Skeletal muscle satellite cell (primary cell): Measurements from ENCODE around the gene BLM.

ENCODE experiments used
- H3K27me3 ChIP-seq: 2 replicates; pipeline ENCODE4 v1.7.0; 2013; ENCODE audit warnings: low read length; ENCODE audit not compliant: control insufficient read depth, insufficient read depth
- H3K36me3 ChIP-seq: 2 replicates; pipeline ENCODE4 v1.7.0; 2013; ENCODE audit warnings: mild to moderate bottlenecking, control low read depth, low read length; ENCODE audit not compliant: insufficient read depth
- H3K4me1 ChIP-seq: 2 replicates; pipeline ENCODE4 v1.7.0; 2013; ENCODE audit warnings: low read length; ENCODE audit not compliant: control insufficient read depth, insufficient read depth
- H3K4me2 ChIP-seq: 2 replicates; pipeline ENCODE4 v1.7.0; 2013; ENCODE audit warnings: mild to moderate bottlenecking, low read length
- H3K4me3 ChIP-seq: 2 replicates; pipeline ENCODE4 v1.7.0; 2013; ENCODE audit warnings: low read length
- H3K9ac ChIP-seq: 2 replicates; pipeline ENCODE4 v1.7.0; 2013; ENCODE audit warnings: mild to moderate bottlenecking, low read depth, low read length, moderate library complexity
- H3K9me3 ChIP-seq: replicated peaks from 2 replicates; pipeline ENCODE4 v1.7.0; 2013; ENCODE audit warnings: mild to moderate bottlenecking, control low read depth, low read length

The BLM gene

GRCh38 chr15:90765966-90766365 is 48.8 kb downstream of the BLM start:
- H3K4me2 ChIP-seq = no peak overlapping the region
- H3K4me3 ChIP-seq = no peak overlapping the region
- H3K9ac ChIP-seq = no peak overlapping the region
- peaks cover 12% of the 10 kb centered on the region for H3K4me1 ChIP-seq
- H3K36me3 ChIP-seq = no peaks in the 10 kb centered on the region
- no peaks in the 10 kb centered on the region for H3K27me3 ChIP-seq
- H3K9me3 ChIP-seq = no peaks in the 10 kb centered on the region

GRCh38 chr15:90769375-90769774 is 52.2 kb downstream of the BLM start:
- no peak overlapping the region for H3K4me2 ChIP-seq
- H3K9ac ChIP-seq = no peak overlapping the region
- no peaks in the 10 kb centered on the region for H3K27me3 ChIP-seq
- no peaks in the 10 kb centered on the region for H3K36me3 ChIP-seq
- H3K9me3 ChIP-seq = no peaks in the 10 kb centered on the region
- H3K4me3 ChIP-seq = no peak overlapping the region
- no peaks in the 10 kb centered on the region for H3K4me1 ChIP-seq

GRCh38 chr15:90773485-90773884 is 56.3 kb downstream of the BLM start:
- H3K4me1 ChIP-seq = peaks cover 12% of the 10 kb centered on the region

GRCh38 chr15:90774731-90775514 is 57.8 kb downstream of the BLM start:
- Histone ChIP-seq H3K4me2 (no peak overlapping the region), H3K27me3 (no peaks in the 10 kb centered on the region), H3K4me3 (no peak overlapping the region), H3K9ac (no peak overlapping the region), H3K4me1 (peaks cover 12% of the 10 kb centered on the region), H3K36me3 (no peaks in the 10 kb centered on the region), H3K9me3 (no peaks in the 10 kb centered on the region)

More at GRCh38 chr15:90773485-90773884, 56.3 kb downstream of the BLM start:
- Histone ChIP-seq H3K4me2 (no peak overlapping the region), H3K4me3 (no peak overlapping the region), H3K36me3 (no peaks in the 10 kb centered on the region), H3K9me3 (no peaks in the 10 kb centered on the region), H3K9ac (no peak overlapping the region), H3K27me3 (no peaks in the 10 kb centered on the region)

- Histone ChIP-seq H3K36me3 (no peaks in the 10 kb centered on the region), H3K9me3 (no peaks in the 10 kb centered on the region), H3K9ac (no peak overlapping the region), H3K4me1 (no peaks in the 10 kb centered on the region), H3K4me3 (no peak overlapping the region), H3K4me2 (no peak overlapping the region), H3K27me3 (no peaks in the 10 kb centered on the region)
Measured at GRCh38 chr15:90780916-90781315, 63.8 kb downstream of the BLM start.

GRCh38 chr15:90782442-90782841 is 65.3 kb downstream of the BLM start:
- Histone ChIP-seq H3K27me3 (no peaks in the 10 kb centered on the region), H3K4me2 (no peak overlapping the region), H3K9me3 (no peaks in the 10 kb centered on the region), H3K36me3 (no peaks in the 10 kb centered on the region), H3K4me1 (no peaks in the 10 kb centered on the region), H3K4me3 (no peak overlapping the region), H3K9ac (no peak overlapping the region)

GRCh38 chr15:90787881-90788280 is 70.7 kb downstream of the BLM start:
- H3K4me2 ChIP-seq = no peak overlapping the region
- H3K4me3 ChIP-seq = no peak overlapping the region

GRCh38 chr15:90789462-90789861 is 72.3 kb downstream of the BLM start:
- H3K9me3 ChIP-seq = no peaks in the 10 kb centered on the region
- H3K9ac ChIP-seq = no peak overlapping the region
- no peak overlapping the region for H3K4me2 ChIP-seq
- H3K4me1 ChIP-seq = no peaks in the 10 kb centered on the region
- H3K4me3 ChIP-seq = no peak overlapping the region
- H3K36me3 ChIP-seq = no peaks in the 10 kb centered on the region
- H3K27me3 ChIP-seq = no peaks in the 10 kb centered on the region

More at GRCh38 chr15:90787881-90788280, 70.7 kb downstream of the BLM start:
- H3K27me3 ChIP-seq = no peaks in the 10 kb centered on the region
- no peaks in the 10 kb centered on the region for H3K9me3 ChIP-seq
- no peak overlapping the region for H3K9ac ChIP-seq
- H3K4me1 ChIP-seq = no peaks in the 10 kb centered on the region
- H3K36me3 ChIP-seq = no peaks in the 10 kb centered on the region

- H3K4me2 ChIP-seq = no peak overlapping the region
Measured at GRCh38 chr15:90790057-90790456, 72.9 kb downstream of the BLM start.

GRCh38 chr15:90790561-90790960 is 73.4 kb downstream of the BLM start:
- no peak overlapping the region for H3K4me2 ChIP-seq
- no peaks in the 10 kb centered on the region for H3K36me3 ChIP-seq
- no peaks in the 10 kb centered on the region for H3K4me1 ChIP-seq
- H3K9me3 ChIP-seq = no peaks in the 10 kb centered on the region
- H3K27me3 ChIP-seq = no peaks in the 10 kb centered on the region
- H3K4me3 ChIP-seq = no peak overlapping the region
- H3K9ac ChIP-seq = no peak overlapping the region

More at GRCh38 chr15:90790057-90790456, 72.9 kb downstream of the BLM start:
- Histone ChIP-seq H3K27me3 (no peaks in the 10 kb centered on the region), H3K4me3 (no peak overlapping the region), H3K36me3 (no peaks in the 10 kb centered on the region), H3K9ac (no peak overlapping the region), H3K9me3 (no peaks in the 10 kb centered on the region), H3K4me1 (no peaks in the 10 kb centered on the region)

- no peak overlapping the region for H3K9ac ChIP-seq
- H3K4me1 ChIP-seq = no peaks in the 10 kb centered on the region
- no peaks in the 10 kb centered on the region for H3K27me3 ChIP-seq
- no peak overlapping the region for H3K4me3 ChIP-seq
- H3K36me3 ChIP-seq = no peaks in the 10 kb centered on the region
- H3K9me3 ChIP-seq = no peaks in the 10 kb centered on the region
- no peak overlapping the region for H3K4me2 ChIP-seq
Measured at GRCh38 chr15:90794538-90794937, 77.4 kb downstream of the BLM start.

- no peak overlapping the region for H3K4me2 ChIP-seq
- H3K36me3 ChIP-seq = no peaks in the 10 kb centered on the region
- no peak overlapping the region for H3K4me3 ChIP-seq
- no peaks in the 10 kb centered on the region for H3K27me3 ChIP-seq
- no peaks in the 10 kb centered on the region for H3K4me1 ChIP-seq
- H3K9me3 ChIP-seq = no peaks in the 10 kb centered on the region
- H3K9ac ChIP-seq = no peak overlapping the region
Measured at GRCh38 chr15:90799639-90800170, 82.6 kb downstream of the BLM start.
